Esophagus mucosa (tissue), 1 donor: Measurements from ENCODE around the gene DUSP19. TPM values are rescaled to one million over a fixed set of nuclear protein-coding genes. Genes with fewer than 3 reads are reported as not detected.
"Not testable (repeated sequence)": the region's sequence is repeated elsewhere in the genome, so short reads cannot be mapped to it uniquely, and the experiment has no call there.

Source experiments
- ATAC-seq: fragments of 200-7000 bp; cut with Tn5 transposase; one replicate; pipeline ENCODE4 v1.9.1; 2020
- total RNA-seq: library from RNA; stranded (reverse); gene quantifications from one replicate; pipeline ENCODE4 v1.2.4, GENCODE V29; 2023
- donor health status: DM: yes; HTN: yes; CAD: no.

DUSP19 gene
- total RNA-seq = 1.2 TPM

GRCh38 chr2:183078464-183079138, at the start of gene DUSP19:
Gene DUSP19 (plus strand): TSS chr2:183078747. CDS start chr2:183078934, 187 bp downstream.
- peak; percentile 97 for ATAC-seq

- ATAC-seq = no peak
Observed at GRCh38 chr2:183029219-183029618, 49.3 kb upstream of the DUSP19 start.

GRCh38 chr2:183031911-183032794, 46.4 kb upstream of the DUSP19 start:
- peak; percentile 75 for ATAC-seq

- no peak for ATAC-seq
Observed at GRCh38 chr2:183033951-183034350, 44.6 kb upstream of the DUSP19 start.

- ATAC-seq = no peak
Observed at GRCh38 chr2:183034806-183035205, 43.7 kb upstream of the DUSP19 start.

GRCh38 chr2:183035298-183035953, 43.1 kb upstream of the DUSP19 start:
- no peak for ATAC-seq

- ATAC-seq = no peak
Observed at GRCh38 chr2:183035954-183036669, 42.4 kb upstream of the DUSP19 start.

GRCh38 chr2:183037074-183037552, 41.4 kb upstream of the DUSP19 start:
- ATAC-seq = peak; percentile 63

GRCh38 chr2:183037553-183038340, 40.8 kb upstream of the DUSP19 start:
- peak; percentile 67 for ATAC-seq

GRCh38 chr2:183038341-183039300, 39.9 kb upstream of the DUSP19 start, which contains the start of gene NCKAP1:
Gene NCKAP1 (minus strand): TSS chr2:183038457. CDS start chr2:183038099, 358 bp downstream.
- ATAC-seq = peak; percentile 97

- ATAC-seq = no peak
Observed at GRCh38 chr2:183040604-183041003, 37.9 kb upstream of the DUSP19 start.

- not testable (repeated sequence) for ATAC-seq
Observed at GRCh38 chr2:183043580-183043979, 35.0 kb upstream of the DUSP19 start.

- ATAC-seq = not testable (repeated sequence)
Observed at GRCh38 chr2:183047486-183048125, 30.9 kb upstream of the DUSP19 start.

- no peak for ATAC-seq
Observed at GRCh38 chr2:183049420-183049819, 29.1 kb upstream of the DUSP19 start.

GRCh38 chr2:183057333-183057985, 21.1 kb upstream of the DUSP19 start:
- ATAC-seq = no peak

GRCh38 chr2:183059561-183059960, 19.0 kb upstream of the DUSP19 start:
- ATAC-seq = peak; percentile 94

GRCh38 chr2:183060571-183061231, 17.8 kb upstream of the DUSP19 start:
- no peak for ATAC-seq

GRCh38 chr2:183063083-183063482, 15.5 kb upstream of the DUSP19 start:
- ATAC-seq = no peak
